NT2/D1 (cell line): Measurements from ENCODE around the gene ERBB2.

Experiments used
- YY1 ChIP-seq: IDR thresholded peaks from 2 replicates; pipeline ENCODE4 v1.6.1; 2011; ENCODE audit not compliant: insufficient read length, insufficient read depth
- ZNF274 ChIP-seq: IDR thresholded peaks from 2 replicates; pipeline ENCODE4 v1.6.1; 2011; ENCODE audit warnings: mild to moderate bottlenecking, low read depth, low read length

GRCh38 chr17:39717660-39718059 is 17.8 kb downstream of the ERBB2 start:
- no peak for TF ChIP-seq YY1
- TF ChIP-seq ZNF274, result no peak
